Heart right ventricle (tissue), 16 donors: ENCODE results near the gene GPR42. TPM values are rescaled to one million over a fixed set of nuclear protein-coding genes. Genes with fewer than 3 reads are reported as not detected.

Source experiments
- ATAC-seq, 8 donors: fragments of 200-7000 bp; cut with Tn5 transposase; one replicate each; pipeline ENCODE4 v1.9.1; 2020; ENCODE audit warnings: mild to moderate bottlenecking in 8 of 8, moderate library complexity in 8 of 8, moderate number of reproducible peaks in 1 of 8
- DNase-seq, 2 donors: peaks; one replicate each; pipeline ENCODE4 v3.0.0-alpha.2; 2020
- H3K27ac ChIP-seq, 10 donors: fragments of 200-600 bp; sonication (generic) in 2 of 10; one replicate each; pipeline versions ENCODE4 v1.5.0 to v1.8.0; 2020 to 2022; ENCODE audit warnings: mild to moderate bottlenecking in 3 of 10
- H3K27me3 ChIP-seq, 7 donors: fragments of 200-600 bp; one replicate each; pipeline ENCODE4 v1.8.0; 2021 to 2022; ENCODE audit warnings: mild to moderate bottlenecking in 2 of 7
- H3K36me3 ChIP-seq, 9 donors: fragments of 200-600 bp; sonication (generic) in 1 of 9; one replicate each; pipeline versions ENCODE4 v1.5.0 to v1.8.0; 2020 to 2022; ENCODE audit warnings: mild to moderate bottlenecking in 2 of 9
- H3K4me1 ChIP-seq, 9 donors: fragments of 200-600 bp; sonication (generic) in 1 of 9; one replicate each; pipeline versions ENCODE4 v1.5.0 to v1.8.0; 2020 to 2022; ENCODE audit warnings: mild to moderate bottlenecking in 4 of 9
- H3K4me3 ChIP-seq, 10 donors: fragments of 200-600 bp; sonication (generic) in 2 of 10; one replicate each; pipeline versions ENCODE4 v1.5.0 to v1.8.0; 2020 to 2022; ENCODE audit warnings: mild to moderate bottlenecking in 7 of 10, moderate library complexity in 2 of 10
- H3K9me3 ChIP-seq, 11 donors: fragments of 200-600 bp in 10 of 11; sonication (generic) in 2 of 11; one replicate each; pipeline versions ENCODE4 v1.5.0 to v1.8.0; 2013 to 2022; ENCODE audit warnings: mild to moderate bottlenecking in 2 of 11, control low read depth in 1 of 11, moderate library complexity in 1 of 11
- CTCF ChIP-seq, 9 donors: fragments of 200-600 bp; sonication (generic) in 2 of 9; IDR thresholded peaks; one replicate each; pipeline versions ENCODE4 v1.5.0 to v1.8.0; 2021 to 2022; ENCODE audit warnings: antibody characterized with exemption in 9 of 9, mild to moderate bottlenecking in 5 of 9, moderate library complexity in 1 of 9
- WGBS, 2 donors: extraction: QIAGEN DNeasy Blood & Tissue Kit; methylation state at CpG; one replicate each; pipeline ENCODE4 v1.1.7; 2013; ENCODE audit warnings: inconsistent platforms in 1 of 2; 5-methylcytosine and 5-hydroxymethylcytosine counted together
- intact Hi-C, 10 donors: fragments of 100-400 bp; cut with DNase I; formaldehyde crosslinking; loops; one replicate each; pipeline versions ENCODE4 v1.11.1 to v1.14.2; 2022
- polyA plus RNA-seq, 2 donors: library from polyadenylated mRNA; stranded (reverse); fragments of 200-250 nt; gene quantifications; one replicate each; pipeline ENCODE4 v1.2.3, GENCODE V29; 2013
- total RNA-seq, 10 donors: library from RNA; stranded (reverse); fragmentation: NEBNext Ultra II Directional in 3 of 10; extraction: Animal tissue kit (Norgen Biotek cat#: 25700) in 3 of 10; gene quantifications; one replicate each; pipeline versions ENCODE4 v1.2.1 to v1.2.4, GENCODE V29; 2021 to 2023
- donor health status: Arrhythmogenic right ventricular cardiomyopathy.
- donor health status: ischemic (EF 13 %, LVEDD 7.1; RV severe dilation, severe dysfunction).
- donor health status: healthy with polysubstance abuse.
- donor health status: DM: no; HTN: yes; CAD: no.
- donor health status: DM: no; HTN: no; CAD: no.
- donor health status: ischemic (EF 25% LVEDD 6.9; RV normal size, moderate dysfunction).
- donor health status: ischemic (EF 25% LVEDD 5.7; RV mildly dilated, moderate dysfunction).
- donor health status: healthy.
- donor health status: DM: yes; HTN: yes; CAD: no.
- donor health status: Ischemic cardiomyopathy.
- donor health status: ischemic (EF 35%, LVEDD 5.7; RV mildly dilated, moderate dysfunction).
- donor health status: nonischemic (EF 11% LVEDD 7.7; RV severe dilation, severe dysfunction).
- donor health status: DM: yes; HTN: yes; CAD: no.
- donor health status: PGD.
- donor health status: ischemic (EF 29% LVEDD 5.4; RV normal size, mild dysfunction).
- donor health status: nonischemic (EF 23%, LVEDD 6.1; RV moderate dilation, normal function).

GPR42 gene
- total and polyA plus RNA-seq, 12 donors: not detected

- no peak for TF ChIP-seq CTCF (IDR thresholded peaks at IDR 0.05)
Measured at GRCh38 chr19:35332817-35333216, 38.1 kb upstream of the GPR42 start.

GRCh38 chr19:35334144-35334753, 36.6 kb upstream of the GPR42 start:
- Histone ChIP-seq H3K27me3 (peaks cover 0 to 50% (median 35%) of the 10 kb centered on the region in 7 donors), H3K27ac (no peak overlapping the region), H3K4me1 (no peaks in the 10 kb centered on the region), H3K9me3 (no peaks in the 10 kb centered on the region), H3K4me3 (no peak overlapping the region), H3K36me3 (no peaks in the 10 kb centered on the region)
- ATAC-seq (no peak), DNase-seq (no peak)
- WGBS, 2 donors: 83 to 90% methylated on average over 10 of the region's 10 CpGs
- intact Hi-C loops: no loop called here
- TF ChIP-seq CTCF (IDR thresholded peaks at IDR 0.05): no peak

More at GRCh38 chr19:35332817-35333216, 38.1 kb upstream of the GPR42 start:
- DNase-seq: no peak
- H3K36me3 ChIP-seq: no peaks in the 10 kb centered on the region
- no peak overlapping the region for H3K4me3 ChIP-seq
- no peaks in the 10 kb centered on the region for H3K9me3 ChIP-seq
- intact Hi-C loops: no loop called here
- peaks cover 0 to 60% (median 39%) of the 10 kb centered on the region in 7 donors for H3K27me3 ChIP-seq
- no peak for ATAC-seq
- H3K4me1 ChIP-seq: peaks cover 0 to 6% (median 0%) of the 10 kb centered on the region in 9 donors
- no peak overlapping the region for H3K27ac ChIP-seq
- 58 to 59% methylated on average over 12 of the region's 12 CpGs for WGBS, 2 donors

- DNase-seq (no peak), ATAC-seq (no peak)
- H3K36me3 ChIP-seq: no peaks in the 10 kb centered on the region
- H3K4me1 ChIP-seq: no peaks in the 10 kb centered on the region
- WGBS, 2 donors: 80 to 82% methylated on average over 21 of the region's 21 CpGs
- intact Hi-C loops: no loop called here
- H3K27me3 ChIP-seq: peaks cover 0 to 30% (median 24%) of the 10 kb centered on the region in 7 donors
- no peaks in the 10 kb centered on the region for H3K9me3 ChIP-seq
- no peak for TF ChIP-seq CTCF (IDR thresholded peaks at IDR 0.05)
- no peak overlapping the region for H3K4me3 ChIP-seq
- H3K27ac ChIP-seq: no peak overlapping the region
Measured at GRCh38 chr19:35336166-35336955, 34.5 kb upstream of the GPR42 start.

GRCh38 chr19:35337097-35337983, 33.5 kb upstream of the GPR42 start:
- no peak overlapping the region for H3K27ac ChIP-seq
- no peak overlapping the region for H3K4me3 ChIP-seq
- TF ChIP-seq CTCF (IDR thresholded peaks at IDR 0.05): no peak
- ATAC-seq: no peak
- H3K9me3 ChIP-seq: no peaks in the 10 kb centered on the region
- H3K4me1 ChIP-seq: no peaks in the 10 kb centered on the region
- no peaks in the 10 kb centered on the region for H3K36me3 ChIP-seq
- 80 to 83% methylated on average over 25 of the region's 25 CpGs for WGBS, 2 donors
- DNase-seq: no peak
- H3K27me3 ChIP-seq: peaks cover 0 to 29% (median 17%) of the 10 kb centered on the region in 7 donors
- intact Hi-C loops: no loop called here
